HG03342 (cell line): ENCODE results near the gene SYTL2.
A peak's percentile ranks its signal among the peaks of the same experiment; 100 is the strongest.
"Not testable (repeated sequence)": the region's sequence is repeated elsewhere in the genome, so short reads cannot be mapped to it uniquely, and the experiment has no call there.

Source experiments
- ATAC-seq: cut with Tn5 transposase; IDR thresholded peaks from one replicate; pipeline ENCODE4 v1.9.1; 2021; ENCODE audit warnings: mild to moderate bottlenecking, moderate library complexity; ENCODE audit not compliant: unreplicated experiment

SYTL2 gene

GRCh38 chr11:85663080-85663752 is 147.7 kb downstream of the SYTL2 start:
- no peak for ATAC-seq

GRCh38 chr11:85661972-85662664 is 148.8 kb downstream of the SYTL2 start:
- no peak for ATAC-seq

GRCh38 chr11:85658180-85658579 is 152.8 kb downstream of the SYTL2 start:
- ATAC-seq, result no peak

DNA sequence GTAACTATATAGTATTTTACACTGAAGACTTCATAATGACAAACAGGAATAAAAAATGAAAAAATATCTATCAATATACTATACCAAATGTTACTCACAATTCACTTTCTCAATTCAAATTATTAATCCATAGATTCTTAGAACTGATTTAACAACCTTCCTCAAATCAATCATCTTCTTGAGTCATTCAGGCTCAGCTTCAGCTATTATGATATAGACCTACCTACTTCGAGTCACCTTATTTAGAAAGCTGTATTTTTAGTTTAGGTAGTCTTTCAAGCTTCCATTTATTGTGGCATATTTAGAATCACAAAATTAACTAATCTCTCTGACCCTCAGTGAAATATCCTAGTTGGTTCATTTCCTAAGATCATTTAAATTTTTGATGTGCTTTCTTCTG is 154.2 kb downstream of the SYTL2 start:
- ATAC-seq, result no peak

DNA sequence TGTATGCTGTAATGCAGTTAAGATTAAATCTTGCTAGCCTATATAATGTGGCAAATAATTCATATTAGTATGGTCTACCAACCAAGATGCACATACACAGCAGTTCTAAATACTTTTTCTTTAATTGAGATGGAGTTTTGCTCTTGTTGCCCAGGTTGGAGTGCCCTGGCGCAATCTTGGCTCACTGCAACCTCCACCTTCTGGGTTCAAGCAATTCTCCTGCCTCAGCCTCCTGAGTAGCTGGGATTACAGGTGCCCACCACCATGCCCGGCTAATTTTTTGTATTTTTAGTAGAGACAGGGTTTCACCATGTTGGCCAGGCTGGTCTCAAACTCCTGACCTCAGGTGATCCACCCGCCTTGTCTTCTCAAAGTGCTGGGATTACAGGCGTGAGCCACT is 156.6 kb downstream of the SYTL2 start:
- not testable (repeated sequence) for ATAC-seq

DNA sequence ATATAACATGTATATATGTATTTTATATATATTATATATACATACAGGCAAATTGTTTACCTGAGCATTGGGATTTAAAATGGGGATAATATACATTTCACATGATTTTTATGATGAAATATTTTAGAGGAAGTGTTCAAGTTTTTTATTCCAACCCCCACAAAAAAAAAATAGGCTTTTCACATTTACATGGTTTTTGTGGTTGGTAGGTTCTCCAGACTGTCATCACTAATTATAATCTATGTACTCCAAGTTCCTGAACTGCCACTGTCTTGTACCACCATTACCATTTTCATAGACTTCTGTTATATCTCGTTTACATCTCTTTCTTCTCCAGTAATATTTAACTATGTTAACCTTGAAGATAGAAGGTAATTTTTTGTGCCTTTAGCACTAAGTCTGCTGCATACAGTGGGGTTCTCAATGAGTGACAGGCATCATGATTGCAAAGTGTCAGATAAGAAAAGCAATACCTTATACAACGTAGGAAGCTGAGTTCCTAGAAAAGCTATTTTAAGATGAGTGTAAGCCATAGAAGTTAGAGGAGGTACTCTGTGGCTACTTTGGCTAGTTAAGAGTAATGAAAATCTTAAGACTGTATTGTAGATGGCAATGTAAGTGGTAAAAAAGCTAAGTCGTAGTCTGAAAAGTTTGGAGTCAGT is 158.0 kb downstream of the SYTL2 start:
- no peak for ATAC-seq

DNA sequence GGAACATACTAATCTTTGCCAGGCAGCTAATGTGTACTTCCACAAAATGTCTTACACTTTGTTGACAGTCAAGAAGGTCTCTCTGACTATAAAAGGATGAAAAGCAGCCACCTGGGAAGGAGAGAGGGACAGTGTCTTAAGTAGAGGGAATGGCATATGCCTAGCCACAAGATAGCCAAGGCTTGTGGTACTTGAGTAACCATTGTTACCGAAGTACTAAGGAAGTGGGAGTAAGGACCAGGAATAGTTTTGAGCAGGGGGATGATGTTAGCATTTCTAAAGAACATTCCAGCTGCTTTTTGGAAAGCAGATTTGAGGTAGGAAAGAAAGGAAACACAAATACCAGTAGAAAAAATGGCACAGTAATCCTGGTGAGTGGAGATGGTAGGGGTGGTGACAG is 159.8 kb downstream of the SYTL2 start:
- no peak for ATAC-seq

- ATAC-seq, result peak; percentile 99
Observed at GRCh38 chr11:85647604-85648299, 163.2 kb downstream of the SYTL2 start, which contains the start of gene TMEM126A. TSS of gene TMEM126A (plus strand) at chr11:85647967. CDS start at chr11:85650256, 2,289 bp downstream.

- no peak for ATAC-seq
Observed at GRCh38 chr11:85647078-85647477, 163.9 kb downstream of the SYTL2 start.
